Jurkat, Clone E6-1 (cell line): Measurements from ENCODE around the gene SYNDIG1.

Experiments used
- DNase-seq: peaks from one replicate; pipeline ENCODE4 v3.0.0-alpha.2; 2011; ENCODE audit warnings: low read depth, low spot score
- H3K4me3 ChIP-seq: 2 replicates; pipeline ENCODE4 v1.5.1; 2011; ENCODE audit warnings: mild to moderate bottlenecking, low read length, control low read depth, moderate library complexity

Gene SYNDIG1

GRCh38 chr20:24673678-24674570 is 204.5 kb downstream of the SYNDIG1 start:
- no peak for DNase-seq
- H3K4me3 ChIP-seq: no peak overlapping the region

DNA sequence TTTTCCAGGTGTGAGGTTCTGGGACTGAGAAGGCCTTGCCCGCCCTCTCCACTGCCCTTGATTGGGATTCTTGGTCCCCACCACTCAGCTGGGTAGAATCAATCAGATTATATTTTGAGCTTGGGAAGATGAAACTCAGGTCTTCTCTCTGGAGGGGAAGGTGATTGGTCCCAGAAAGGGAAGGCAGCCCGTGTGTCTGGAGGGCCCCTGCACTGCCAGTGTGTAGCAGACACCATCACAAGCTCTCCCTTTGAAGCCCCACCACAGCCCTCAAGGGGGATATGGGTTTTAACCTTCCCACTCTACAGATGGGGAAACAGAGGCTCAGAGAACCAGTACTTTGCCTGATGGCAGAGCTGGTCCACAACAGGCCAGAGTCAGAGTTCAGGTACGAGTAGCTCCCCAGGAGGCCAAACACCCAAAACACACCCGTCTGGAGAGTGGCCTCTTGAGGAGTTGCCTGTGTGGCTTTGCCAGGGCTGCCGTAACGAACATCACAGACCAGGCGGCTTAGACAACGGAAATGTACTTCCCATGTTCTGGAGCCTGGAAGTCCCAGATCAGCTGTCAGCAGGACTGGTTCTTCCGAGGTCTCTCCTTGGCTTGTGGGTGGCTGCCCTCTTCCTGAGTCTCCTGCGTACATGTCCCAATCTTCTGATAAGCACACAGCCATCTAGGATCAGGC is 205.6 kb downstream of the SYNDIG1 start:
- no peak overlapping the region for H3K4me3 ChIP-seq
- DNase-seq: no peak

GRCh38 chr20:24675651-24676352 is 206.4 kb downstream of the SYNDIG1 start:
- no peak for DNase-seq
- H3K4me3 ChIP-seq: no peak overlapping the region

- H3K4me3 ChIP-seq: no peak overlapping the region
- DNase-seq: no peak
These were observed 207.0 kb downstream of the SYNDIG1 start for GRCh38 chr20:24676353-24676977.

DNA sequence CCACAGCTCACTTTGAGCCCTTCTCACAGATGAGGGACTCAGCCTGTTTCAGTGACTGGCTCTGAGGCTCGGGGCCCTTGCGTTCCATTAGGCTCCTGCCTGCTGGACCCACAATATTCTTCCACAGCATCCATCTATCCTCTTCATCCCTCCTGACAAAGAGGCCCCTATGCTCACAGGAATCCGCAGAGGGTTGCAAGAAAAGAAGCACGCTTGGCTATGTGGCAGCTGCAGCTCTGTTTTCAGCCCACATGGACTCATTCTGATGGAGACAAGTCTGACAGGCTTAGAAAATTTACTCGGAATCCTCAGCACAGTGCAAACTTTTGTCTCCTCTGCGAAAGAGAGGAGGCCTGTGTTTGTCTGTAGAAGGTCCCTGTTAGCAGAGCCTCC is 207.5 kb downstream of the SYNDIG1 start:
- DNase-seq: no peak
- H3K4me3 ChIP-seq: no peak overlapping the region

GRCh38 chr20:24677626-24678315 is 208.3 kb downstream of the SYNDIG1 start:
- H3K4me3 ChIP-seq: no peak overlapping the region
- DNase-seq: no peak

DNA sequence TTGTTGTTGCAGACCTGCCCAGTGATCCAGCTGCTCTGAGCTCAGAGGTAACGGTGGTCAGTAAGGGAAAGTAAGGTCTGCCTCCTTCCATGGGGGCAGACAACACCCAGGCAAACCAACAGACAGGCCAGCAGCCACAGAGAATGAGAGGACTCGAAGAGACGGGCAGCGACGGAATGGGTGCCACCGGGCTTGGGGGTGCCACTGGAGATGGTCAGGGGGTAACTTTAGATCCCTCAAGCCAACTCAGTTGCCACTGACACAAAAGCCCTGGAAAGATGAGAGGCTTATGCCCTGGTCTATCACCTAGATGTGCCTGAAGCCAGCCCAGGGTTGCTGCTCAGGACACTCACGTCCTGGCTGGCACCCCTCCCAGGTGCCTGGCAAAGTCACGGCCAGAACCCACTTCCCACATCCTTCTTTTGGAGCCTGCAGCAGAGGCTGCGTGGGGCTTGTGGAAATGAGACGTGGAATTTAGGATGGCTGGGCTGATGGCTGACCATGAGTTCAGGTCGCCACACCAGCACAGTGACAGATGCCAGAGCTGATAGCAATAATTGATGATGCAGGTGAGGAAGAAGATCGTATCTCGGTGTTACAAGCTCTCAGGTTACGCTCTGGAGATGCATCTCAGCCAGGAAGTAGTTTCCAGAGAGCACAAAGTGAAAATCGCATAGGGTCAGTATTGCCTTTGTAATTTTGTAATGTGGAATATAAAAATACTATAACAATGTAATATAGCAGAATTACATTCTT is 209.1 kb downstream of the SYNDIG1 start:
- no peak for DNase-seq
- H3K4me3 ChIP-seq: no peak overlapping the region

GRCh38 chr20:24679448-24680047 is 210.1 kb downstream of the SYNDIG1 start:
- no peak for DNase-seq
- H3K4me3 ChIP-seq: no peak overlapping the region

DNA sequence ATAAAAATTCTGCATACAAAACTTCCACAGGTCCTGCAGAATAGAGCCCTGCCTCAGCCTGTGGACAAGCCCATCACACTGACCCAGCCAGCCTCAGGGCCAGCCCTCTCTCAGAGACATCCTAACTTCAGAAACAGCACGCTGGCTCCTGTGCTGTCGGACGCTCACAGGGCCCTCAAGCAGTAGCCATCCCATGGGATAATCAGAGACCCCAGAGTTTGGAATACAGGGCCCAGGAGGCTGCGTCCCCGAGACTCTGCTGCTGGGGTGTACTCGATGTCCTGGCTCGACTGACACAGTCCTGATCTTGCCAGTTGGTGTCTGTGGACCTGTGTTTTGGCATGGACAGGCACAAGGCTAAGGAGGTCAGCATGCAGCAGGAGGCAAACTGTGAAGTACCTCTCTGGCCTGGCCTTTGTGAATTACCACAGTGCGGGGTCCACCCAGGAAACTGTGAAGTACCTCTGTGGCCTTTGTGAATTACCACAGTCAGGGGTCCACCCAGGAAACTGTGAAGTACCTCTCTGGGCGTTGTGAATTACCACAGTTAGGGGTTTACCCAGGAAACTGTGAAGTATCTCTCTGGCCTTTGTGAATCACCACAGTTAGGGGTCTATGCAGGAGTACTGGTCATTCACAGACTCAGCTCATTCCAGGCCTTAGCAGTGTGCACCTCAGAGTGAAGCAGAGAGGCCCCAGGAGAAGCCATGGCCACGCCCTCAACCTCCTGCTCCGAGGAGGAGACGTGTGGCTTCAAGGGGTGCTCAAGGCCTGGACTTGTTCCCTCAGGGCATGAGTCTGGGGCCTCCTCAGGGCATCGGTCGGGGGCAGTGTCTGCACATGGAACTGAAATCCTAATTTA is 212.4 kb downstream of the SYNDIG1 start:
- no peak for DNase-seq
- H3K4me3 ChIP-seq: no peak overlapping the region

- no peak overlapping the region for H3K4me3 ChIP-seq
- DNase-seq: no peak
These were observed 213.1 kb downstream of the SYNDIG1 start for GRCh38 chr20:24682496-24682985.

GRCh38 chr20:24683676-24684075 is 214.2 kb downstream of the SYNDIG1 start:
- H3K4me3 ChIP-seq: no peak overlapping the region
- DNase-seq: peak; percentile 73

- DNase-seq: no peak
- H3K4me3 ChIP-seq: no peak overlapping the region
These were observed 215.0 kb downstream of the SYNDIG1 start for GRCh38 chr20:24684421-24684871.

DNA sequence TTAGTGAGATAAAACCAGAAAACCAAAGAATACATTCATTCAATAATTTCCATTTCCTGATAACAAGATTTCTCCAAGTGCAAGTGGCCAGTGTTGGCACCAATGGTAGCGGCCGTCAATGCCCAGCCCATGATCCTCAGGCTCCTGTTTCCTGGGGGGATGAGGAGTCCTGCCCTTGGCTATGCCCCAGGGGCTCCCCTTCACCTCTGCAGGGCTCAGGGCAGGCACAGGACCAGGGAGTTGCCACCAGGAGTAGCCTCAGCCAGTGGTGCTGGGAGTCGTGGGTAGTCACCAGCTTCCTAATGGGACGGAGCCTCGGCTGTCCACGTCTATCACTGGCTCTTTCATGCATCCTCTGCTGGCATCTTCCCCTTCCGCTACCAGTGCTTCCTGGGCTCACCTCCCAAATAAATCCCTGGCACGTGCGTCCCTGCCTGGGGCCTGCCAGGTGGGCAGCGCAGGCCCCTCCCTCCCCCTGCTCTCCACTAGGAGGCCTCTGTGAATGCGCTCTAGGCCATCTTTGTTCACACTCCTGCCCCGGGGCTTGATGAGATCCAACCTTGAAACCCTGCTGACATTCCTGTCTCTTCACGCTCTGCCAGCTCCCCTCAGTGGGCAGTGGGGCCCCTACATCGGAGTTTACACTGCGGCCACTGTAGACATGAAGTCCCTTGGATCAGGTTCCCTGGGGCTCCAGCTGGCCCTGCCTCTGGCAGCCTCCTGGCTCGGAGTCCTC is 215.7 kb downstream of the SYNDIG1 start:
- H3K4me3 ChIP-seq: no peak overlapping the region
- DNase-seq: no peak

DNA sequence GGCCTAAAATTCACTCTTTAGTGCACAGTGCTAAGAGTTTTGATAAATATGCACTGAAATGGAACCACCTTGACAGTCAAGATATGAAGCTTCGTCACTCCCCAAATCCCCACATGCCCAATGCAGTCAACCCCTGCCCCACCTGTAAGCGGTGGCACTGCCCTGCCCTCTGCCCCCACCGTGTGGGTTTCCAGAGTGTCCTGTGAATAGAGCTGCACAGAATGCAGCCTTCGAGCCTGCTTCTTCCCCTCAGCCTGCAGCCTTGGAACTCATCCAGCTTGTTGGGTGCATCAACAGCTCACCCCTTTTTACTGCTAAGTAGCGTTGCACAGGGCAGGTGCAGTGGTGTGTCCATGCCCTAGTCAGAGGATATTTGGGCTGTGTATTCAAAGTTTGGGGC is 216.3 kb downstream of the SYNDIG1 start:
- H3K4me3 ChIP-seq: no peak overlapping the region
- no peak for DNase-seq

DNA sequence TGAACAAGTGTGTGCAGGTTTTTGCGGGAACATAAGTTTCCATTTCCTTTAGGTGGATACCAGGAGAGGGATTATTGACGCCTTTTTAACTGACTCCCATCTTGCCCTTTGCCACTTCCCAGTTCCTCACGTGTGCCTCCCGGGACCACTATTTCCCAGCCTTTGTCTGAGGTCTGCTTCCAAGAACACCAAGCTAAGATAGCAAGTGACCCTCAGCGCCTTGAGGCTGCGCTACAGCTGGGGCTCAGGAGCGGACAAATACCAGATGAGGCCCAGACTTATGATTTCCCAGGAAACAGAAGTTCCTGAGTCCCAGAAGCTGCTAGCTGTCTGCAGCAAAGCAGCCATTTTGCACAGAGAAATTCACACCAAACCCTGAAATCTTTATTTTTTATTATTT is 216.7 kb downstream of the SYNDIG1 start:
- no peak for DNase-seq
- no peak overlapping the region for H3K4me3 ChIP-seq

GRCh38 chr20:24690408-24690807 is 221.0 kb downstream of the SYNDIG1 start:
- H3K4me3 ChIP-seq: no peak overlapping the region

More at GRCh38 chr20:24690408-24690807, 221.0 kb downstream of the SYNDIG1 start:
- no peak for DNase-seq
